Spinal cord (tissue), 10 donors: Measurements from ENCODE around the gene RMI2. TPM values are rescaled to one million over a fixed set of nuclear protein-coding genes. Genes with fewer than 3 reads are reported as not detected.
"Not testable (repeated sequence)": the region's sequence is repeated elsewhere in the genome, so short reads cannot be mapped to it uniquely, and the experiment has no call there.

ENCODE experiments used
- DNase-seq, 6 donors: peaks; one replicate each; pipeline versions ENCODE4 v3.0.0 to v3.0.0-alpha.2; 2013 to 2015; ENCODE audit warnings: low spot score in 6 of 6, low read depth in 4 of 6
- H3K27ac ChIP-seq: one replicate; pipeline ENCODE4 v1.5.1; 2013; ENCODE audit warnings: low read depth, low read length, control low read depth
- H3K27me3 ChIP-seq: one replicate; pipeline ENCODE4 v1.6.1; 2013; ENCODE audit warnings: low read length; ENCODE audit not compliant: control insufficient read depth, insufficient read depth
- H3K36me3 ChIP-seq: one replicate; pipeline ENCODE4 v1.6.1; 2013; ENCODE audit warnings: low read length; ENCODE audit not compliant: control insufficient read depth, insufficient read depth
- H3K4me1 ChIP-seq: one replicate; pipeline ENCODE4 v1.6.1; 2013; ENCODE audit warnings: low read length; ENCODE audit not compliant: control insufficient read depth, insufficient read depth
- H3K4me3 ChIP-seq: one replicate; pipeline ENCODE4 v1.5.1; 2013; ENCODE audit warnings: low read depth, low read length, control low read depth
- H3K9me3 ChIP-seq: one replicate; pipeline ENCODE4 v1.6.1; 2013; ENCODE audit warnings: low read length; ENCODE audit not compliant: control insufficient read depth, insufficient read depth
- WGBS: methylation state at CpG from one replicate; pipeline ENCODE4 v1.1.5; 2013; ENCODE audit warnings: missing lambda C conversion rate; ENCODE audit not compliant: insufficient coverage; 5-methylcytosine and 5-hydroxymethylcytosine counted together
- polyA plus RNA-seq, 2 donors: library from polyadenylated mRNA; unstranded; fragments of 120-200 nt; gene quantifications; one replicate each; pipeline ENCODE4 v1.2.1, GENCODE V29; 2013; ENCODE audit not compliant: insufficient read length in 2 of 2
- total RNA-seq, 2 donors: library from RNA; depleted of rRNA in 1 of 2; stranded (reverse); fragments of 120-200 nt in 1 of 2; fragments of >200 nt in 1 of 2; gene quantifications; one replicate each; pipeline versions ENCODE4 v1.2.3 to v1.2.4, GENCODE V29; 2013 to 2014
- donor health status: healthy.

RMI2 gene
- total and polyA plus RNA-seq, 4 donors, result 5.8 to 11.1 (median 8.0) TPM

GRCh38 chr16:11361701-11362451 lies 16.6 kb downstream of the RMI2 start:
- WGBS, result 85% methylated on average over 9 of the region's 16 CpGs
- no peak for DNase-seq
- H3K36me3 ChIP-seq, result no peaks in the 10 kb centered on the region
- H3K27me3 ChIP-seq, result no peaks in the 10 kb centered on the region
- no peak overlapping the region for H3K27ac ChIP-seq
- no peak overlapping the region for H3K4me3 ChIP-seq
- no peaks in the 10 kb centered on the region for H3K4me1 ChIP-seq
- no peaks in the 10 kb centered on the region for H3K9me3 ChIP-seq

DNA sequence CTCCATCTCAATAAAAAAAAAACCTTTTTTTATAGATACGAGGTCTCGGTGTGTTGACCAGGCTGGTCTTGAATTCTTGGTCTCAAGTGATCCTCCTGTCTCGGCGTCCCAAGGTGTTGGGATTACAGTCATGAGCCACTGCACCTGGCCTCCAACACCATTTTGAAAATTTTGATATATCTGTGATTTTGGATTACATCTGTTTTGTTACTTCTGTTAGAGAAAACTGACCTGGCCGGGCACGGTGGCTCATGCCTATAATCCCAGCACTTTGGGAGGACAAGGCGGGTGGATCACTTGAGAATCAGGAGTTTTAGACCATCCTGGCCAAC lies 18.6 kb downstream of the RMI2 start:
- DNase-seq, result no peak
- H3K27ac ChIP-seq, result no peak overlapping the region
- no peak overlapping the region for H3K4me3 ChIP-seq
- no peaks in the 10 kb centered on the region for H3K27me3 ChIP-seq
- no peaks in the 10 kb centered on the region for H3K4me1 ChIP-seq
- H3K36me3 ChIP-seq, result no peaks in the 10 kb centered on the region
- no peaks in the 10 kb centered on the region for H3K9me3 ChIP-seq
- WGBS, result 83% methylated on average over 1 of the region's 7 CpGs

- Histone ChIP-seq H3K9me3 (no peaks in the 10 kb centered on the region), H3K36me3 (no peaks in the 10 kb centered on the region), H3K27ac (no peak overlapping the region), H3K27me3 (no peaks in the 10 kb centered on the region), H3K4me1 (peaks cover 11% of the 10 kb centered on the region), H3K4me3 (no peak overlapping the region)
- 86% methylated on average over 5 of the region's 5 CpGs for WGBS
- DNase-seq, result no peak
Measured at GRCh38 chr16:11367483-11367906, 22.2 kb downstream of the RMI2 start.

DNA sequence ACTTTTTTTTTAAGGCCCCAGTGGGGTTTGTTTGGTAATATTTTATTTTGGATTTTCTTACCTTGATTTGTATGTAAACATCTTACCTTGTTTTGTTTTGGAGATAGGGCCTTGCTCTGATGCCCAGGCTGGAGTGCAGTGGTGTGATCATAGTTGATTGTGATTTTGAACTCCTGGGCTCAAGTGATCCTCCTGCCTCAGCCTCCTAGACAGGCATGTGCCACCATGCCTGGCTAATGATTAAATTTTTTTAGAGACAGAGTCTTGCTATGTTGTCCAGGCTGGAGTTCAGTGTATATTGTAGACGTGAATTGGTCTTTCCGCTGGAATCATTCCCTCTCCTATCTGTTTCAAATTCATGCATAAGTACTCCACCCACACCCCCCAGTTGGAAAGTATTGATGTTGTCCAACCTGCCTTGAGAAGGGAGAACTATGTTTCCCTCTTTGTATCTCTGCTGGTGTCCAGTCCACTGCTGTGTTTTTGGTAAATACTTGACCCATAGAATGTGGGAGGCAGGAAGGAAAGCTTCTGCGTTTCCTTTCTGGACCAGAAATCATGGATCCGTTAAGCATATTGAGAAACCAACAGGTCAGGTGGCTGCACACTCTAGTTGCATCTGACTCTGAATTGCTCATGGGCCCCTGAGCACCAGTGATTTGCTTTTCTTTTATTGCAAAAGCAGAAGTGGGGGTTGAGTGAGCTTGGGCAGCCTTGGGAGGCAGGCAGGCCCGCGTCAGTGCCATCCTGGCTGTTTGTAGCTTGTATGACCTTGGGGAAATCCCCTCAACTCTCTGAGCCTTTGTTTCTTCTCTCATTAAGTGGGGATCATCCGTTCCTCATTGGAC lies 25.0 kb downstream of the RMI2 start:
- H3K4me3 ChIP-seq, result no peak overlapping the region
- peaks cover 20% of the 10 kb centered on the region for H3K4me1 ChIP-seq
- WGBS, result 60% methylated on average over 3 of the region's 7 CpGs
- no peak for DNase-seq
- no peaks in the 10 kb centered on the region for H3K27me3 ChIP-seq
- H3K36me3 ChIP-seq, result no peaks in the 10 kb centered on the region
- H3K9me3 ChIP-seq, result no peaks in the 10 kb centered on the region
- H3K27ac ChIP-seq, result no peak overlapping the region

DNA sequence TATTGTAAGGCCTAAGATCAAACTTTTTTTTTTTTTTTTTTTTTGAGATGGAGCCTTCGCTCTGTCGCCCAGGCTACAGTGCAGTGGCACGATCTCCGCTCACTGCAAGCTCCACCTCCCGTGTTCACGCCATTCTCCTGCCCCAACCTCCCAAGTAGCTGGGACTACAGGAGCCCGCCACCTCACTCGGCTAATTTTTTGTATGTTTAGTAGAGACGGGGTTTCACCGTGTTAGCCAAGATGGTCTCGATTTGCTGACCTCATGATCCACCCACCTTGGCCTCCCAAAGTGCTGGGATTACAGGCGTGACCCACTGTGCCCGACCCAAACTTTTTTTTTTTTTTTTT lies 25.6 kb downstream of the RMI2 start:
- H3K27ac ChIP-seq, H3K27me3 ChIP-seq, DNase-seq, H3K9me3 ChIP-seq, H3K36me3 ChIP-seq, H3K4me3 ChIP-seq: not testable (repeated sequence)
- 90% methylated on average over 2 of the region's 13 CpGs for WGBS
- H3K4me1 ChIP-seq, result peaks cover 20% of the 10 kb centered on the region

DNA sequence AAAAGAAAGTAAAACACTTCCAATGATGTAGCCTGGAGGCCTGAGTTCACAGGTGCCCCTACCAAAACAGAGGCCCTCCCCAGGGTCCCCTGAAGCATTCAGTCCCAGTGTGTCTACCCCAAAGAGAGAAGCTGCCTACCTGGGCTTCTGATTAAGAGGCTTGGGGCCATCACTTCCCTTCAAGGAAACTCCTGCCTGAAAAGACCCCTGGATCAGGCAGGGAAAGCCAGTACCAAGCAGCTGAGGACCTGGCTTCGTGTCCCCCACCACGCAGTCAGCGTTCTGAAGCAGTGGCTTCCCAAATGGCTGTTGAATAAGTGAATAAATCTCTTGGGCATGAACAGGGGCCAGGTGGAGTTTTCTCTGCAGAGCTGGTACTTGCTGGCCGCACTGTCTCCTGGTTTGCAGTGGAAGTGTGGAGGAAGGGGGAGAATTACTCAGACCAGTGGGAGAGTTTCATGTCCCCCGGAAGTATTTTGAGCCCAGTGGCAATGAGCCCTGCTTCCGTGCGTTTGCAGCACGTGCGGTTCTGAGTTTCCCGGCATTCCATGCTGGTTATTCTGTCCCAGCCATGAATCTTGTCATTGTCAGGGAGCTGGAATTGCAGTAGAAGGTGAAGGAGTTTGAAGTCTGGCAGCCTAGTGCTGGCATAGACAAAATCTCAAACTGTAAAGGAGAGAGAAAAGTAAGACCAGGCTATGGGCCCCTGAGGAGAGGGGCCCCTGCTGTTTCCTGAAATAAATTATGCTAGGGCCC lies 27.0 kb downstream of the RMI2 start:
- Histone ChIP-seq H3K27me3 (no peaks in the 10 kb centered on the region), H3K4me3 (no peak overlapping the region), H3K4me1 (peaks cover 20% of the 10 kb centered on the region), H3K27ac (no peak overlapping the region), H3K9me3 (no peaks in the 10 kb centered on the region), H3K36me3 (no peaks in the 10 kb centered on the region)
- 43% methylated on average over 10 of the region's 10 CpGs for WGBS
- DNase-seq, result peak in 1 of 6 donors; percentile 55

DNA sequence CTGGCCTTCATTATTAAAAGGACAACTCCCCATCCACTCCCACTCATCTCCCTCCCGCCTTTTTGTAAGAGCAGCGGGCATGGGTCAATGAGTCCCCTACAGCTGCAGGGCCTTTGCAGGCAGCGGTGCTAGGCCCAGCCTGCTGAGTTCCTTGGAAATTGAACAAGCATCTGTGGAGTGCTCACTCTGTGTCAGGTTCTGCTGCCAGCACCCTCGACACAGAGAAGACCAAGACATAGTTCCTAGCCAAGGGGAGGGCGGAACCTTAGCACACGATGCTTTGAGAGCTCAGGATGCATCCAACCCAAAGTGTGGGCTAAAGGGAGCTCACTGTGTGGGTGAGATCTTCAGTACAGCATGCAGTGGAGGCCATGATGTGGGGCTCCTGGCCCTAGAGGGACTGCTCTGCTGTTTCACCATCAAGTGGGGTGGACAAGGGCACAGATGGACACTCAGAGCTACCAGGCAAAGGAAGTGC lies 27.6 kb downstream of the RMI2 start:
- Histone ChIP-seq H3K4me3 (no peak overlapping the region), H3K9me3 (no peaks in the 10 kb centered on the region), H3K27me3 (no peaks in the 10 kb centered on the region), H3K27ac (no peak overlapping the region), H3K4me1 (peaks cover 20% of the 10 kb centered on the region), H3K36me3 (no peaks in the 10 kb centered on the region)
- DNase-seq, result peak in 1 of 6 donors; percentile 24
- WGBS, result 47% methylated on average over 6 of the region's 6 CpGs

DNA sequence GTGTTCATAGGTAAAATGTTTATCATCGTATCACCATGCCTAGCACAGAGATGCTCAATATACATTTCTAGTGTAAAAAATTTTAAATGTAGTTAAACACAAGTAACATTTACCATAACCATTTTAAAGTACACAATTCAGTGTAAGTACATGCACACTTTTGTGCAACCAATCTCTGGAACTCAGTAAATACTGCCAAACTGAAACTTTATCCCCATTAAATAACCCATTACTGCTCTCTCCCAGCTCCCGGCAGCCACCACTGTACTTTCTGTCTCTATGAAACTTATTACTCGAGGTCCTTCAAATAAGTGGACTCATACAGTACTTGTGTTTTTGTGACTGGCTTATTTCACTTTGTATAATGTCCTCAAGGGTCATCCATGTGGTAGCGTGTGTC lies 29.0 kb downstream of the RMI2 start:
- WGBS, result 100% methylated on average over 2 of the region's 4 CpGs
- DNase-seq, result no peak
- Histone ChIP-seq H3K36me3 (no peaks in the 10 kb centered on the region), H3K27ac (no peak overlapping the region), H3K4me3 (no peak overlapping the region), H3K9me3 (no peaks in the 10 kb centered on the region), H3K4me1 (peaks cover 20% of the 10 kb centered on the region), H3K27me3 (no peaks in the 10 kb centered on the region)

DNA sequence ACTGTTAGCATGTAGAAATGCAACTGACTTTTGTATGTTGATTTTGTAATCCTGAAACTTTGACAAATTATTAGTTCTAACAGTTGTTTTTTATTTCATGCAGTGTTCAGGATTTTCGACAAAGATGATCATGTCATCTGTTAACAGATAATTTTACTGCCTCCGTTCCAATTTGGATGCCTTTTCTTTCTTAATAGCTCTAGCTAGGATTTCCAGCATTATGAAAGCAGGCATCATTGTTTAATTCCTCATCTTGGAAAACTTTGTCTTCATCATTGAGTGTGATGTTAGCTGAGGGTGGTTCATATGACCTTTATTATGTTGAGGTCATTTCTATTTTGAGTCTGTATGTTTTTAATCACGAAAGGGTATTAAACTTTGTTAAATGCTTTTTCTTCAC lies 31.9 kb downstream of the RMI2 start:
- H3K27me3 ChIP-seq, result no peaks in the 10 kb centered on the region
- no peaks in the 10 kb centered on the region for H3K36me3 ChIP-seq
- no peak overlapping the region for H3K4me3 ChIP-seq
- WGBS, result 100% methylated on average over 1 of the region's 3 CpGs
- DNase-seq, result no peak
- no peaks in the 10 kb centered on the region for H3K9me3 ChIP-seq
- H3K27ac ChIP-seq, result no peak overlapping the region
- peaks cover 12% of the 10 kb centered on the region for H3K4me1 ChIP-seq
